Liver (tissue), 3 donors: ENCODE data around the gene FMO4.

Experiments used
- CTCF ChIP-seq: fragments of 150-350 bp; IDR thresholded peaks from 2 replicates; pipeline ENCODE4 v1.5.1; 2017; ENCODE audit warnings: improper control_type of control experiment, low read depth, low read length; ENCODE audit not compliant: missing input control
- EGR1 ChIP-seq, 2 donors: IDR thresholded peaks; 2 replicates each; pipeline ENCODE4 v1.6.1; 2016 to 2018; ENCODE audit warnings: antibody characterized with exemption in 2 of 2, low read depth in 2 of 2
- FOXA1 ChIP-seq: IDR thresholded peaks from 2 replicates; pipeline ENCODE4 v1.6.1; 2016; ENCODE audit warnings: antibody characterized with exemption
- GABPA ChIP-seq, 2 donors: IDR thresholded peaks in 1 of 2; conservative IDR thresholded peaks in 1 of 2; 2 replicates each; pipeline ENCODE4 v1.6.1; 2016; ENCODE audit warnings: antibody characterized with exemption in 2 of 2, mild to moderate bottlenecking in 1 of 2, moderate library complexity in 1 of 2
- JUND ChIP-seq, 2 donors: IDR thresholded peaks; 2 replicates each; pipeline ENCODE4 v1.6.1; 2016; ENCODE audit warnings: antibody characterized with exemption in 2 of 2
- MAX ChIP-seq: IDR thresholded peaks from 2 replicates; pipeline ENCODE4 v1.6.1; 2016; ENCODE audit warnings: antibody characterized with exemption
- RAD21 ChIP-seq, 2 donors: IDR thresholded peaks; 2 replicates each; pipeline ENCODE4 v1.6.1; 2016; ENCODE audit warnings: antibody characterized with exemption in 2 of 2, mild to moderate bottlenecking in 2 of 2
- RXRA ChIP-seq, 2 donors: IDR thresholded peaks; 2 replicates each; pipeline ENCODE4 v1.6.1; 2017 to 2018; ENCODE audit warnings: antibody characterized with exemption in 2 of 2, mild to moderate bottlenecking in 1 of 2
- SP1 ChIP-seq: IDR thresholded peaks from 2 replicates; pipeline ENCODE4 v1.6.1; 2018; ENCODE audit warnings: antibody characterized with exemption, mild to moderate bottlenecking
- TAF1 ChIP-seq: conservative IDR thresholded peaks from 2 replicates; pipeline ENCODE4 v1.6.1; 2016; ENCODE audit warnings: antibody characterized with exemption, mild to moderate bottlenecking
- YY1 ChIP-seq: IDR thresholded peaks from 2 replicates; pipeline ENCODE4 v1.6.1; 2016; ENCODE audit warnings: antibody characterized with exemption, mild to moderate bottlenecking
- TF ChIP-seq, protein P1 (sequence below): IDR thresholded peaks from 2 replicates; pipeline ENCODE4 v1.6.1; 2016; ENCODE audit warnings: antibody characterized with exemption, mild to moderate bottlenecking
- TF ChIP-seq, protein P2 (sequence below): IDR thresholded peaks from 2 replicates; pipeline ENCODE4 v1.6.1; 2016; ENCODE audit warnings: antibody characterized with exemption
- TF ChIP-seq, protein P3 (sequence below): IDR thresholded peaks from 2 replicates; pipeline ENCODE4 v1.6.1; 2016; ENCODE audit warnings: antibody characterized with exemption
- donor health status: healthy.
- donor health status: healthy.

- TF ChIP-seq CTCF (no peak), TAF1 (no peak), RAD21 (IDR thresholded peaks at IDR 0.05) (no peak), MAX (no peak), EGR1 (IDR thresholded peaks at IDR 0.05; ENCODE audit: low read depth in 2 of 2) (no peak), SP1 (no peak), RXRA (IDR thresholded peaks at IDR 0.05) (no peak), GABPA (IDR thresholded peaks at IDR 0.05 in 1 of 2, conservative IDR thresholded peaks at IDR 0.05 in 1 of 2) (no peak), JUND (IDR thresholded peaks at IDR 0.05) (no peak), YY1 (no peak), FOXA1 (no peak)
- TF ChIP-seq, protein P1, sequence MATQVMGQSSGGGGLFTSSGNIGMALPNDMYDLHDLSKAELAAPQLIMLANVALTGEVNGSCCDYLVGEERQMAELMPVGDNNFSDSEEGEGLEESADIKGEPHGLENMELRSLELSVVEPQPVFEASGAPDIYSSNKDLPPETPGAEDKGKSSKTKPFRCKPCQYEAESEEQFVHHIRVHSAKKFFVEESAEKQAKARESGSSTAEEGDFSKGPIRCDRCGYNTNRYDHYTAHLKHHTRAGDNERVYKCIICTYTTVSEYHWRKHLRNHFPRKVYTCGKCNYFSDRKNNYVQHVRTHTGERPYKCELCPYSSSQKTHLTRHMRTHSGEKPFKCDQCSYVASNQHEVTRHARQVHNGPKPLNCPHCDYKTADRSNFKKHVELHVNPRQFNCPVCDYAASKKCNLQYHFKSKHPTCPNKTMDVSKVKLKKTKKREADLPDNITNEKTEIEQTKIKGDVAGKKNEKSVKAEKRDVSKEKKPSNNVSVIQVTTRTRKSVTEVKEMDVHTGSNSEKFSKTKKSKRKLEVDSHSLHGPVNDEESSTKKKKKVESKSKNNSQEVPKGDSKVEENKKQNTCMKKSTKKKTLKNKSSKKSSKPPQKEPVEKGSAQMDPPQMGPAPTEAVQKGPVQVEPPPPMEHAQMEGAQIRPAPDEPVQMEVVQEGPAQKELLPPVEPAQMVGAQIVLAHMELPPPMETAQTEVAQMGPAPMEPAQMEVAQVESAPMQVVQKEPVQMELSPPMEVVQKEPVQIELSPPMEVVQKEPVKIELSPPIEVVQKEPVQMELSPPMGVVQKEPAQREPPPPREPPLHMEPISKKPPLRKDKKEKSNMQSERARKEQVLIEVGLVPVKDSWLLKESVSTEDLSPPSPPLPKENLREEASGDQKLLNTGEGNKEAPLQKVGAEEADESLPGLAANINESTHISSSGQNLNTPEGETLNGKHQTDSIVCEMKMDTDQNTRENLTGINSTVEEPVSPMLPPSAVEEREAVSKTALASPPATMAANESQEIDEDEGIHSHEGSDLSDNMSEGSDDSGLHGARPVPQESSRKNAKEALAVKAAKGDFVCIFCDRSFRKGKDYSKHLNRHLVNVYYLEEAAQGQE = no peak
- TF ChIP-seq, protein P2, sequence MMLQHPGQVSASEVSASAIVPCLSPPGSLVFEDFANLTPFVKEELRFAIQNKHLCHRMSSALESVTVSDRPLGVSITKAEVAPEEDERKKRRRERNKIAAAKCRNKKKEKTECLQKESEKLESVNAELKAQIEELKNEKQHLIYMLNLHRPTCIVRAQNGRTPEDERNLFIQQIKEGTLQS = no peak
- TF ChIP-seq, protein P3, sequence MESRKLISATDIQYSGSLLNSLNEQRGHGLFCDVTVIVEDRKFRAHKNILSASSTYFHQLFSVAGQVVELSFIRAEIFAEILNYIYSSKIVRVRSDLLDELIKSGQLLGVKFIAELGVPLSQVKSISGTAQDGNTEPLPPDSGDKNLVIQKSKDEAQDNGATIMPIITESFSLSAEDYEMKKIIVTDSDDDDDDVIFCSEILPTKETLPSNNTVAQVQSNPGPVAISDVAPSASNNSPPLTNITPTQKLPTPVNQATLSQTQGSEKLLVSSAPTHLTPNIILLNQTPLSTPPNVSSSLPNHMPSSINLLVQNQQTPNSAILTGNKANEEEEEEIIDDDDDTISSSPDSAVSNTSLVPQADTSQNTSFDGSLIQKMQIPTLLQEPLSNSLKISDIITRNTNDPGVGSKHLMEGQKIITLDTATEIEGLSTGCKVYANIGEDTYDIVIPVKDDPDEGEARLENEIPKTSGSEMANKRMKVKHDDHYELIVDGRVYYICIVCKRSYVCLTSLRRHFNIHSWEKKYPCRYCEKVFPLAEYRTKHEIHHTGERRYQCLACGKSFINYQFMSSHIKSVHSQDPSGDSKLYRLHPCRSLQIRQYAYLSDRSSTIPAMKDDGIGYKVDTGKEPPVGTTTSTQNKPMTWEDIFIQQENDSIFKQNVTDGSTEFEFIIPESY = no peak
Observed at GRCh38 chr1:171279234-171279633, 34.7 kb upstream of the FMO4 start.
